CD4-positive, alpha-beta T cell treated with Interleukin-21 for 1 hour (primary cell): ENCODE measurements around the gene CCP110.
A peak's percentile ranks its signal among the peaks of the same experiment; 100 is the strongest.

ENCODE experiments used
- DNase-seq: peaks from one replicate; pipeline ENCODE4 v3.0.0-alpha.2; 2020

The CCP110 gene

GRCh38 chr16:19555186-19555937 lies 31.6 kb downstream of the CCP110 start, which contains the start of gene VPS35L:
Gene VPS35L, plus strand, starts transcription at chr16:19555703. Its CDS starts 27 bp downstream, at chr16:19555730.
- peak; percentile 98 for DNase-seq

DNA sequence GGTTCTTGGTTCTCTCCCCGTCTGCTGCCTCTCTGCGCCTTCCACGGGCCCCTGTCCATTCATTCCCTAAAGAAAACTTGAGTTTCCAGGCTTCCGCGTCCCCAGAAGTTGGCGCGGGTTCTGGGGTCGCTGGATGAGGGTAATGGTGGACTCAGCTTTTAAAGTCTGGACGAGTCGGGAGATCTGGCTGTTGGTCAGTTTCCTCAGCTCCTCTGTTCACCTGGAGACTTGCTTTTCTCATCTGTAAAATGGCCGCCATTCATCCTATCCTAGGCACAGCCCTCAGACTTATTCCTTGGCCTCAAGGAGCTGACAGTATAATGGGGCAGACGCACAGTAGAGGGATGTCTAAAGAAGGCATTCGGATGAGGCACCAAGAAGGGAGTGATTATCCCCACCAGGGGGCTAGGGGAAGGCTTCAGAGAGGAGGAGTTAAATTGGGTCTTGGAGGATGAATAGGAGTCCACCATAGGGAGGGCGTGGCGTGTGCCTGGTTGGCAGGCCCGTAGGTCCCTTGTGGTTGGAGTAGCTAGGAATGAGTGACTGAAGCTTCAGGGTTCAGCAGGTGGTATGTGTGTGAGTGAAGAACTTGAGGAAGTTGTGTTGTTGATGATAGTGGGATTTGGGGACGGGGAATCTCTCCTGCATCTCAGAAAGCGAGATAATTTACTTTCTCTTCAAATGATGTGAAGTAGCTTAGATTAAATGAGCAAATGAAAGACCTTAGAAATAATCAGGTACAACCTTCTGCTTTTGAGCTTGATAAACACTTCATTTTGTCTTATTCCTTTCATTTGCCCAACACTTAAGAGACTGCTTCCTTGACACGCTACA lies 32.4 kb downstream of the CCP110 start:
- peak; percentile 35 for DNase-seq

- peak; percentile 67 for DNase-seq
These were observed 35.6 kb downstream of the CCP110 start for GRCh38 chr16:19559242-19559910.

GRCh38 chr16:19560078-19560477 lies 36.3 kb downstream of the CCP110 start:
- no peak for DNase-seq

DNA sequence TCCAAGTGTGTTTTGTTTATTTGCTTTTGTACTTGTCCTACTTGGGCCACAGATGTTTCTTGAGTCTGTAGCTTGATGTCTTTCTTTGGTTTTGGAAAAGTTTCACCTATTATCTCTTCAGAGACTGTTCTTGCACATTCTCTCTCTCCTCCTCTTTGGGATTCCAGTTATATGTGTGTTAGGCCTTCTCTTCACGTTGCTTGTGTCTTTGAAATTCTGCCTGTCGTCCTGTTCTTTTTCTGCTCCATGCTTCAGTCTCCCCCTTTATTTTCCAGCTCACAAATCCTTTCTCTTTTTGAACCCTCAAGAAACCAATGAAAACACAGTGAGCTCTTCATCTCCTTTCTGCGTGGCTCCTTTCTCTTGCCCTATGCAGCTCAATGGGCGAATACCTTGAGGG lies 39.6 kb downstream of the CCP110 start:
- DNase-seq: no peak

GRCh38 chr16:19566362-19566761 lies 42.6 kb downstream of the CCP110 start:
- DNase-seq: no peak

GRCh38 chr16:19567560-19567959 lies 43.8 kb downstream of the CCP110 start:
- no peak for DNase-seq

DNA sequence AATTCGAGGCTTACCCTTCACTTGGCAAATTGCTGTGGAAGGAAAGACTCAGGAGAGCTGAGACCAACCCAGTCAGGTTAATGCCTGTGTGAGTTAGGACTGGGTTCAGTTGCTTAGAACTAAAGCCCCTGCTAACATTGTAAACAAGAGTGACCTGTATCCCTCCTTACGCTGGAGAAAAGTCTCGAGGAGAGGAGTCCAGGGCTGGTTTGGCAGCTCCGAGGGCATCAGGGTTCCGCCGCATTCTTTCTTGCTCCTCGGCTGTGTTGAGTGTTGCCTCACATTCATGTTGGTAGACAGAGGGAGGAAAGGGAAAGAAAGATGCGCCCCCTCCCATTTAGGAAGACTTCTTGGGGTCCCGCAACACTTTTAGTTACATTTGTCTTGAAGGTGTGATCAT lies 50.3 kb downstream of the CCP110 start:
- DNase-seq: no peak

DNA sequence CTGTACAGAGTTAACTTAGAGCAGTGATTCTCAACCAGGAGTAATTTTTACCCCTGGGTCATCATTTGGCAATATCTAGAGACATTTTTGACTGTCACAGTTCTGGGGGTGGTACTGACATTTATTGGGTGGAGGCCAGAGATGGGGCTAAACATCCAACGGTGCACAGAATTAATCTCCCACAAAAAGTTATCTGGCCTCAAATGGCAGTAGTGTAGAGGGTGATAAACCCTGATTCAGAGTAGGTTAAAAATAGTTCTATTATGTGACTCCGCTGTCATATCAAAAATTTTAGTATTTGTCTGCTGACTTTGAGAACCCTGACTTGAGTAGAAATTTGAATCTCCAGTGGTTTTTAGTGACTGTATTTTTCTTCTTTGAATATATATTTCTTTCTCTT lies 50.9 kb downstream of the CCP110 start:
- DNase-seq: no peak

DNA sequence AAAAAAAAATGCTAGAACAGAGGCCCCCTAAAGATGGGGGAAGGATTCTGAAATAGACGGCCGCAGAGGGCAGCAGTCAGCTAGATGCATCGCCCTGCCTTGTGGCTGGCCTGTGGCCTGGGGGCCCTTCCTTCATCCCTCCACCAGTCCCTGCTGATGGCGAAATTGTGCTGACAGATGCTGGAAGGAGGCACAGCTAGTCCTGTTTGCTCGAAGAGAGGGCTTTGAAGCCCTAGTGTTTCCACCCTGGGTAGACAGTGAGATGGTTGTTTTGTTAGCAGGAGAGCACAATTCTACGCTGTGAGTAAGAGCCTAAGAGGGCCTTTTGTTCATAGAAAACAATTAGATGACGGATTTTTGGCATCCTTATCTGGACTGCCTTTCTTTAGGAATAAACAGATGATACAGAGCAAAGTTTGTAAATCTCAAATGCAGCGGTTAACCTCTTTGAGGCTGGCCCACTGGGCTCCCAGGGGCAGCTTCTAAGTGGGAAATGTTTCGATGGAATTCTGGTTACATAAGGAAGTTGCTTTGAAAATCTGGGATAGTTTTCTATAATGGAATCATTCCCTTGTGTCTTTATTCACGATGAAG lies 54.7 kb downstream of the CCP110 start:
- DNase-seq: no peak

GRCh38 chr16:19582050-19582831 lies 58.5 kb downstream of the CCP110 start:
- no peak for DNase-seq

- peak; percentile 47 for DNase-seq
These were observed 60.0 kb downstream of the CCP110 start for GRCh38 chr16:19583665-19584300.

GRCh38 chr16:19588661-19589060 lies 64.9 kb downstream of the CCP110 start:
- DNase-seq: no peak

- no peak for DNase-seq
These were observed 65.4 kb downstream of the CCP110 start for GRCh38 chr16:19589106-19589505.

- DNase-seq: no peak
These were observed 66.1 kb downstream of the CCP110 start for GRCh38 chr16:19589771-19590302.

- no peak for DNase-seq
These were observed 71.5 kb downstream of the CCP110 start for GRCh38 chr16:19595043-19595767.

DNA sequence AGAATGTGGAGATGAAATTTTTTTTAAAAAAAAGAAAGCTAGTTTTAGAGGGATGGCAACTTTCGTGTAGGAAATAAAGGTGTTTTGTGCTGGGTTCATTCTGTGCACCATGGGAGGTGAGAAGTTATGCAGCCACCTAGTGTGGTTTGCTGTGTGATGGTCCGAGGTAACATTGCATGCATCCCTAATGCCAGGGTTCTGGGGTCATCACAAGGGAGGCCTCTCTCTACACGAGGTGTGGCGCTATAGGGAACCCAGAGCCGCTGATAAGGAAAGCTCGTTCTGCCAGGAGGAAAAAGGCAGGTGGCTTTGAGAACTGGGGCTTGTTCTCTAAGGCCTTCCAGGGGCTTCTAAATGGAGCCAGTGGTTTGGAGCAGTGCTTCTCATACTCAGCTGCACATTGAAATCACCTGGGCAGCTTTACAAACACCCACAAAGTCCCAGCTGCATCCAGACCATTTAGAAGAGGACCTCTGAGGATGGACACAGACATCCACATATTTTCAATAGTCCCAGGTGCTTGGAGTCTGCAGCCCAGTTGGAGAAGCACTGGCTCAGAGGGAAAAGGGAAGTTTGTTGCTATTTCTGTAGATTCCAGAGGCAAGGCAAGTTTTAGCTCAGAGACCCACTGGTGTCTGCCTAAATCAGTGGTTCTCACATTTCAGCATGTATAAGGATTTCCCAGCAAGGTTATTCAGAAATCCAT lies 75.2 kb downstream of the CCP110 start:
- DNase-seq: no peak

DNA sequence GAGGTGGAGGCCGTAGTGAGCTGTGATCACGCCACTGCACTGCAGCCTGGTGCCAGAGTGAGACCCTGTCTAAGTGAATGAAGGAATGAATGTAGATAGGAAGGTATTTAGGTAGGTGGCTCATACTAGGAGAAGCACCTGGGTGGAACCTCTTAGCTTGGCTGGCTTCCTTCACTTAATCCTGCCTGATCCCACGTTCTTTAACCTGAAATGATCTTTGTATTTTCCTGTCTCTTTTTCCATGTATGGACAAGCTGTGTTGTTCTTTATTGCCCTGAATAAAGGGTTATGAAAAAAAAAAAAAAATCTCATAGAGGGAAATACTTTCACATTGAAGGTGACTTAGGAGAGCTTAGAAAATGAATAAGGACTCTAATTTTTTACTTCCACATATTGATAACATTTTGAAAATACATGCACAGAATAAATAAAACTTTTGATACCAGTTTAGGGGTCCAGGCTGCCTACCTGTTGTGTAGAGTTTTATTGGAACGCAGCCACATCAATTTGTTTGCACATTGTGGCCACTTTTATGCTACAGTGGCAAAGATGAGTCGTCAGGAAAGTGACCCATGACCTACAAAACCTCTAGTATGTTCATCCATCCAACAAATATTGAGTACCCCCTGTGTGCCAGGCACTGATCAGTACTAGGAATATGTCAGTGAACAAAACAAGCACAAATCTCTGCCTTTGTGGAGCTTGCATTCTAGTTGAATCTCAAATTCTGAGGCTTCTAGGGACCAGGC lies 76.4 kb downstream of the CCP110 start:
- no peak for DNase-seq
